T-helper 2 cell (primary cell): ENCODE results near the gene BPTF.
"Not testable (repeated sequence)": the region's sequence is repeated elsewhere in the genome, so short reads cannot be mapped to it uniquely, and the experiment has no call there.

ENCODE experiments used
- DNase-seq, 5 experiments: peaks; one replicate each; pipeline versions ENCODE4 v3.0.0 to v3.0.0-alpha.2; 2012 to 2022

The BPTF gene

DNA sequence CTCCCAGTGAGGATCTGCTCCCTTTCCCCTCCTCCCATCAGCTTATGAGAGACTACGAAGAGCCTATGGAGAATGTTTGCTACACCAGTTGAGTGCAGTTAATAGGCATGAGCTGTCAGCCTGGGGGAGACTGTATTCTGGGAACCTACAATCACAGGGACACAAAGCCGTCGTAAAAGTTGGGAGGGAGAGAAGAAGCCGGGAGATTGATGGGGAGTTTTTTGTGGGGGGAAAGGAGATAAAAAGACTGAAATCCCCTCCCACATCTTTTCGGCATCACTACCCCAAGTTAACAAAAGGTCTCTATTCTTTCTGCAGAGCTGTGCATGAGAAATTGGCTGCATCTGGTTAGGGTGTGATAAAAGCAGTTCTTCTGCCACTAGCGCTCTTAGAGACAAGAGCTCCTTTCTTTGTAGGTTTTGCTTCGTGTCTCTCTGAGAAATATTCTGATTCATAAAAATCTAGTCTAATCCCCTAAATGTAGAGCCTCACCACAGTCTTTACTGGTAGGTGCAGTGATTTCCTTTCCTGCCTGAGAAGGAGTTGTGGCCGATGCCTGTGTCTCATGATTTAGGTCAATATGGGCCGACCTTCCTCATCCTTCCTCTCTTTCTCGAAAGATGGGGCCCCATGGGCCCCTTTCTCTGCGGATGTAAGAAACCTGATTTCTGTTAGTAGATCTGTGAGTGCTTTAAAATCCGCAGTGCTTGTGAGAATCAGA is 77.4 kb downstream of the BPTF start:
- no peak for DNase-seq

DNA sequence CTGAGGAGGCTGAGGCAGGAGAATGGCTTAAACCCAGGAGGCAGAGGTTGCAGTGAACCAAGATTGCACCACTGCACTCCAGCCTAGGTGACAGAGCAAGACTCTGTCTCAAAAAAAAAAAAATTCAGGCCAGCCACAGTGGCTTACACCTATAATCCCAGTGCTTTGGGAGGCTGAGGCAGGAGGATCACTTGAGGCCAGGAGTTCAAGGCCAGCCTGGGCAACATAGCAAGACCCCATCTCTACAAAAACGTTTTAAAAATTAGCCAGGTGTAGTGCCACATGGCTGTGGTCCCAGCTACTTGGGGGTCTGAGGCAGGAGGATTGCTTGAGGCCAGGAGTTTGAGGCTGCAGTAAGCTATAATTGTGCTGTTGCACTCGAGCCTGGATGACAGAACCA is 80.0 kb downstream of the BPTF start:
- not testable (repeated sequence) for DNase-seq

- not testable (repeated sequence) for DNase-seq
Observed at GRCh38 chr17:67910117-67910803, 85.0 kb downstream of the BPTF start.

- DNase-seq = peak in 1 of 5 experiments; percentile 42
Observed at GRCh38 chr17:67911059-67911782, 85.9 kb downstream of the BPTF start.

- DNase-seq = no peak
Observed at GRCh38 chr17:67912088-67912487, 86.8 kb downstream of the BPTF start.

- peak in 1 of 5 experiments; percentile 27 for DNase-seq
Observed at GRCh38 chr17:67912656-67913055, 87.4 kb downstream of the BPTF start.

GRCh38 chr17:67920212-67920611 is 94.9 kb downstream of the BPTF start:
- no peak for DNase-seq

GRCh38 chr17:67922503-67922902 is 97.2 kb downstream of the BPTF start:
- no peak for DNase-seq

GRCh38 chr17:67928842-67929241 is 103.5 kb downstream of the BPTF start:
- DNase-seq = not testable (repeated sequence)

GRCh38 chr17:67931227-67931626 is 105.9 kb downstream of the BPTF start:
- no peak for DNase-seq

DNA sequence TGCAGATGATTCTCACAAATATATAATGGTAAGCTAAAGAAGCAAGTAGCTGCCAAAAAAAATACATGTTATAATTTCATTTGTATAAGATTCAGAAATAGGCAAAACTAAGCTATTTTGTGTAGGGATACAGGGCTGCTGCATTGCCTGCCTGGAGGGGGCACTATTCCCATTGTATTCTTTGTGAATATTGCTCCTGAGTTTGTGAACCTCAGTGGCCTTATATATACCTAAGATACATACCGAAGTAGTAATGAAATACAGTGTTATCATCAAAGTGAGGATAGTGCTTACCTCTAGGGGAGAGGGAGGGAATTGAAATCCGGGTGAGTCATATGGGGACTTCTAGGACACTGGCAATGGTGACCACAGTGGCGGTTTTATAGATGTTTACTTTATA is 117.5 kb downstream of the BPTF start:
- DNase-seq = peak in 1 of 5 experiments; percentile 5

DNA sequence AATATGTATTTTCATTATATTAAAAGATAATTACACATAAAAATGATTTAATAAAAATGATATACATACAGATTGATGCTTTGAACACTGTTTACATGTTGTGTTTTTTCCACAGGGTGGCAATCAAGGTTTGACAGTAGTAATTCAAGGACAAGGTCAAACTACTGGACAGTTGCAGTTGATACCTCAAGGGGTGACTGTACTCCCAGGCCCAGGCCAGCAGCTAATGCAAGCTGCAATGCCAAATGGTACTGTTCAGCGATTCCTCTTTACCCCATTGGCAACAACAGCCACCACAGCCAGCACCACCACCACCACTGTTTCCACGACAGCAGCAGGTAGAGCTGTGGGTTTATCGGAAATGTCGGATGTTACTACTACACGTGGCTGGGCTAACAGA is 118.7 kb downstream of the BPTF start:
- no peak for DNase-seq

DNA sequence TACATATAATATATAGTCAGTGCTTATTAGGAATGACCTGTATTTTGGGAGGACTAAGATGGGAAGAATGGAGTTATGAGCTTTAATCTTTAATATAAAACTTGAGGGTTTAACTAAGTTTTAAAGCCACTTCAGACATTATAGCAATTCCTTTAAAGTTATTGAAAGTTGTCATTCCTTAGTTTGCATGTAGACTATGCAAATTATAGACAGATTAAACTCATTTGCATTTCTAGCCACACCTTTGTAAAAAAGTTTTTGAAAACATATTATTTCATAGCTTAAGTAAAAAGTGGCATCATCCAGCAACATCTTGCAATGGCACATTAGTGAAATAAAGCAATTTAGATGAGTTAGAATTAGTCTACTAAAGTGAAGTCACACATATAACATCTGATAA is 121.2 kb downstream of the BPTF start:
- DNase-seq = no peak

- DNase-seq = no peak
Observed at GRCh38 chr17:67947325-67947813, 122.1 kb downstream of the BPTF start.

GRCh38 chr17:67950945-67951344 is 125.6 kb downstream of the BPTF start:
- DNase-seq = no peak

DNA sequence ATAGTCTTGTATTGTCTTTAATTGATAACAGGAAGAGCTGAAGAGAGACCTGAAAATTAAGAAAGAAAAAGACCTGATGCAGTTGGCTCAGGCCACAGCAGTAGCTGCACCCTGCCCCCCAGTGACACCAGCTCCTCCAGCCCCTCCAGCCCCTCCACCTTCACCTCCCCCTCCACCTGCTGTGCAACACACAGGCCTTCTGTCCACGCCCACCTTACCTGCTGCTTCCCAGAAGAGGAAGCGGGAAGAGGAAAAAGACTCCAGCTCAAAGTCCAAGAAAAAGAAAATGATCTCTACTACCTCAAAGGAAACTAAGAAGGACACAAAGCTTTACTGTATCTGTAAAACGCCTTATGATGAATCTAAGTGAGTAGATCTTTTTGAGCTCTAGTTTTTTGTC is 134.2 kb downstream of the BPTF start:
- peak in 1 of 5 experiments; percentile 3 for DNase-seq

DNA sequence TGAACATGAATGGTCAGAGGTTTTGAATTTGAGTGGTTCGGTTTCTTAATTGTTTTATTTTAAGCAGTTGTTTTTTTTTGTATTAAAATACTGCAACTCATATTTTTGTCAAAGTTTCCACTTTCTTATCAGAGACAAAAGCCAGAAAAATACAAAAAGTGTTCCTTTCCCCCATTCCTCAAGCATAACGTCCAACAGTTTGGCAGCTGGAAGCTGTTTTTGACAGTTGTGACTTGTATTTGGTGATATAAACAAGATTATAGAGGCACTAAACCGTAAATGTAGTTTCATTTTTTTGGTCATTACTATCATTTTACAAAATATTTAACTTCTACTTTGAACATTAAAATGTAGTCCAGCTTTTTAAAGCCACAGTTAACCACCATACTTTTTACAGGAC is 135.0 kb downstream of the BPTF start:
- not testable (repeated sequence) for DNase-seq

GRCh38 chr17:67962156-67962555 is 136.9 kb downstream of the BPTF start:
- DNase-seq = not testable (repeated sequence)

- peak in 4 of 5 experiments; percentile 35 to 74 (median 52) for DNase-seq
Observed at GRCh38 chr17:67963145-67963572, 137.9 kb downstream of the BPTF start.

- DNase-seq = no peak
Observed at GRCh38 chr17:67970783-67971182, 145.5 kb downstream of the BPTF start.

GRCh38 chr17:67974185-67974584 is 148.9 kb downstream of the BPTF start:
- no peak for DNase-seq

DNA sequence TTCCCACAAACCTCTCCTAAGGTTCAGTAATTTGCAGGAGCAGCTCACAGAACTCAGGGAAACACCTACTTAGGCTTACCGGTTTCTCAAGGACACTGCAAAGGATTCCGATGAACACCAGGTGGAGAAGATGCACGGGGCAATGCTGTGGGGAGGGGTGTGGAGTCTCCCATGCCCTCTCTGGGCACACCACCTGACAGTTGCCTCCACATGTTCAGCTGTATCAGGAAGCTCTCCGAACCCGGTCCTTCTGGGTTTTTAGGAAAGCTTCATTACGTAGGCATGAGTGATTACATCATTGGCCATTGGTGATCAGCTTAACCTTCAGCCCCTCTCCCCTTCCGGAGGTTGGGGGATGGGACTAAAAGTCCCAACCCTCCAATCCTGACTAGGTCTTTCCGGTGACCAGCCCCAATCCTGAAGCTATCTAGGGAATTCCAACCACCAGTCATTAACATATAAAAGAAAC is 149.3 kb downstream of the BPTF start:
- DNase-seq = no peak

DNA sequence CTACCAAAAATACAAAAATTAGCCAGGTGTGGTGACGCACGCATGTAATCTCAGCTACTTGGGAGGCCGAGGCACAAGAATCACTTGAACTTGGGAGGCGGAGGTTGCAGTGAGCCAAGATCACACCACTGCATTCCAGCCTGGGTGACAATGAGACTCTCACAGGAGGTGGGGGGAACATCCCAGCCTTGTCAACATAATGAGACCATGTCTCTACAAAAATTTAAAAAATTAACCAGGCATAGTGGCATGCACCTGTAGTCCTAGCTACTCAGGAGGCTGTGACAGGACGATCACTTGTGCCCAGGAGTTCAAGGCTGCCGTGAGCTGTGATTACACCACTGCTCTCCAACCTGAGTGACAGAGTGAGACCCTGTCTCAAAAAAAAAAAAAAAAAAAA is 151.0 kb downstream of the BPTF start:
- DNase-seq = not testable (repeated sequence)
